Lung (tissue), 12 donors: ENCODE results near the gene RDH14. TPM values are rescaled to one million over a fixed set of nuclear protein-coding genes. Genes with fewer than 3 reads are reported as not detected.

ENCODE experiments used
- ATAC-seq: fragments of 200-7000 bp; cut with Tn5 transposase; one replicate; pipeline ENCODE4 v1.9.1; 2020; ENCODE audit warnings: moderate number of reproducible peaks; ENCODE audit not compliant: insufficient read depth, low FRiP score
- DNase-seq, 3 donors: peaks; one replicate each; pipeline ENCODE4 v3.0.0-alpha.2; 2013 to 2017
- H3K27ac ChIP-seq, 2 donors: one replicate each; pipeline ENCODE4 v1.5.1; 2013; ENCODE audit warnings: mild to moderate bottlenecking in 2 of 2, moderate library complexity in 2 of 2, control low read depth in 1 of 2, inconsistent platforms in 1 of 2, low read depth in 1 of 2, low read length in 1 of 2
- H3K27me3 ChIP-seq, 3 donors: one replicate each; pipeline ENCODE4 v1.5.1; 2013; ENCODE audit warnings: low read length in 2 of 3; ENCODE audit not compliant: control insufficient read depth in 3 of 3, insufficient read depth in 3 of 3
- H3K36me3 ChIP-seq, 4 donors: one replicate each; pipeline ENCODE4 v1.5.1; 2013; ENCODE audit warnings: low read length in 4 of 4, mild to moderate bottlenecking in 1 of 4, moderate library complexity in 1 of 4; ENCODE audit not compliant: control insufficient read depth in 4 of 4, insufficient read depth in 4 of 4
- H3K4me1 ChIP-seq, 5 donors: one replicate each; pipeline ENCODE4 v1.5.1; 2013; ENCODE audit warnings: low read length in 5 of 5, mild to moderate bottlenecking in 2 of 5, moderate library complexity in 1 of 5; ENCODE audit not compliant: control insufficient read depth in 5 of 5, insufficient read depth in 5 of 5
- H3K4me3 ChIP-seq: one replicate; pipeline ENCODE4 v1.5.1; 2013; ENCODE audit warnings: mild to moderate bottlenecking, control low read depth, moderate library complexity
- H3K9ac ChIP-seq, 2 donors: one replicate each; pipeline ENCODE4 v1.5.1; 2013; ENCODE audit warnings: low read length in 2 of 2, control low read depth in 1 of 2; ENCODE audit not compliant: insufficient read depth in 1 of 2
- H3K9me3 ChIP-seq, 4 donors: one replicate each; pipeline ENCODE4 v1.5.1; 2013; ENCODE audit warnings: low read length in 3 of 4, mild to moderate bottlenecking in 1 of 4, moderate library complexity in 1 of 4; ENCODE audit not compliant: control insufficient read depth in 4 of 4, insufficient read depth in 3 of 4
- CTCF ChIP-seq: IDR thresholded peaks from 2 replicates; pipeline ENCODE4 v1.5.1; 2012; ENCODE audit warnings: mild to moderate bottlenecking; ENCODE audit errors: control extremely low read depth, extremely low read depth
- WGBS, 2 donors: extraction: QIAGEN DNeasy Blood & Tissue Kit; methylation state at CpG; one replicate each; pipeline ENCODE4 v1.1.7; 2013; 5-methylcytosine and 5-hydroxymethylcytosine counted together
- polyA plus RNA-seq, 2 donors: library from polyadenylated mRNA; stranded (reverse); fragments of 200-250 nt; gene quantifications; one replicate each; pipeline ENCODE4 v1.2.1, GENCODE V29; 2013
- total RNA-seq, 2 donors: library from RNA; depleted of rRNA in 1 of 2; stranded (reverse); fragments of >200 nt in 1 of 2; gene quantifications; one replicate each; pipeline ENCODE4 v1.2.1, GENCODE V29; 2014 to 2021
- donor health status: control.
- donor health status: control.
- donor health status: Bipolar disorder and iron deficiency.
- donor health status: healthy.
- donor health status: DM: yes; HTN: yes; CAD: no.

Gene RDH14
- total and polyA plus RNA-seq, 4 donors = 15.6 to 26.9 (median 19.4) TPM

DNA sequence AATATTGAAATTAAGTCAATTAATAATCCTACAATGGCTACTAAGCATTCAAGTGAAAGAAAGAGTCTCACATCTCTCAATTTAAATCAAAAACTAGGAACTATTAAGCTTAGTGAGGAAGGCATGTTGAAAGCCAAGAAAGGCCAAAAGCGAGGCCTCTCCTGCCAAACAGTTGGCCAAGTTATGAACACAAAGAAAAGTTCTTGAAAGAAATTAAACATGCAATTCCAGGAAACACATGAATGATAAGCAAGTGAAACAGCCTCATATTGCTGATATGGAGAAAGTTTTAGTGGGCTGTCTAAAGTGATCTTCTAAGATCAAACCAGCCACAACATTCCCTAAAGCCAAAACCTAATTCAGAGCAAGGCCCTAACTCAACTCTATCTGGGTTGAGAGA lies 11.8 kb downstream of the RDH14 start:
- WGBS, 2 donors = 51 to 84% methylated on average over 1 of the region's 1 CpG
- Histone ChIP-seq H3K9ac (no peak overlapping the region), H3K4me1 (peaks cover 0 to 18% (median 13%) of the 10 kb centered on the region in 5 donors), H3K27me3 (no peaks in the 10 kb centered on the region), H3K4me3 (no peak overlapping the region), H3K36me3 (peaks cover 0 to 8% (median under 1%) of the 10 kb centered on the region in 4 donors), H3K27ac (no peak overlapping the region), H3K9me3 (no peaks in the 10 kb centered on the region)
- peak in 1 of 3 donors; percentile 50 for DNase-seq
- no peak for ATAC-seq
- no peak for TF ChIP-seq CTCF

DNA sequence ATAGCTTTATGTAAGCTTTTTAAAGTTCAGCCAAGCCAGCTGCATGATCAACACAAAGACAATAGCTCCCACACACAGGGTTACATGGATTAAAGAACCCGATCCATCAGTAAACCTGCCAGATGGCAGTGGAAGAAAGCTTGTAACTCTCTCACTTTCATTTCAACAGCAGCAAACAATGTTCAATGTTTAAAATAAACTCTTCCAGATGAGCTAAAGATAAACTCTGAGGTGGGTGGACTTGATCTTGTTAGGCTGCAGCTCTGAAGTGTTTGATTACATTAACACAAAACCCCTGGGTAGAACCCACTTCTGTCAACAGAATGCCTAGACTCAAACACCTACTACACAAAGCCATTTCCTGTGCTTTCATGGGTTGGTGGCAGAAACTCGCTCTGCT lies 13.9 kb downstream of the RDH14 start:
- Histone ChIP-seq H3K4me3 (no peak overlapping the region), H3K27ac (no peak overlapping the region), H3K27me3 (no peaks in the 10 kb centered on the region), H3K9ac (no peak overlapping the region), H3K36me3 (peaks cover 0 to 4% (median 0%) of the 10 kb centered on the region in 4 donors), H3K4me1 (peaks cover 0 to 18% (median 12%) of the 10 kb centered on the region in 5 donors), H3K9me3 (no peaks in the 10 kb centered on the region)
- no peak for TF ChIP-seq CTCF
- WGBS, 2 donors = 32 to 61% methylated on average over 2 of the region's 2 CpGs
- ATAC-seq = no peak
- DNase-seq = peak in 2 of 3 donors; percentile 51 to 58

GRCh38 chr2:18545384-18545783 lies 15.1 kb downstream of the RDH14 start:
- ATAC-seq = no peak
- no peak overlapping the region for H3K27ac ChIP-seq
- no peak overlapping the region for H3K9ac ChIP-seq
- H3K4me1 ChIP-seq = peaks cover 0 to 18% (median 12%) of the 10 kb centered on the region in 5 donors
- H3K27me3 ChIP-seq = no peaks in the 10 kb centered on the region
- no peak for TF ChIP-seq CTCF
- 90 to 94% methylated on average over 4 of the region's 4 CpGs for WGBS, 2 donors
- DNase-seq = no peak
- peaks cover 0 to 2% (median 0%) of the 10 kb centered on the region in 4 donors for H3K36me3 ChIP-seq
- no peak overlapping the region for H3K4me3 ChIP-seq
- H3K9me3 ChIP-seq = no peaks in the 10 kb centered on the region

DNA sequence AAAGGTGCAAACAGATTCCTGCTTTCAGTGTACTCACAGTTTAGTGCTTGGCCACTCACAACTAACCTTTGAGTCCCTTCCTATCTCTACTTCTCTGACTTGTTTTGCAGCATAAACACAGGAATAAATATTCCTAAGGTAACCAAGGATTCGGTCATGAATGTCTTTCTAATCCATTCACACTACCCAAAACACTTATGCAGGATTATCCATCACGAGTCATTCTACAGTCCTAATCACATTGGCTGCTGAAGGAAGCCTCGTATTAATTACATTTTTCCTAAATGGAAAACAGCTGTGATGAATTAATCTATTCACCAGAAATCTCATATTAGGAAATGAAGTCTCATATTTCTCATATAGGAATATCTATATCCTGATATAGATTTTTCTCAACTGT lies 16.3 kb downstream of the RDH14 start:
- no peaks in the 10 kb centered on the region for H3K9me3 ChIP-seq
- no peak overlapping the region for H3K27ac ChIP-seq
- no peak for ATAC-seq
- peaks cover 0 to 18% (median 12%) of the 10 kb centered on the region in 5 donors for H3K4me1 ChIP-seq
- no peak overlapping the region for H3K4me3 ChIP-seq
- no peak overlapping the region for H3K9ac ChIP-seq
- no peak for TF ChIP-seq CTCF
- DNase-seq = no peak
- no peaks in the 10 kb centered on the region for H3K27me3 ChIP-seq
- H3K36me3 ChIP-seq = no peaks in the 10 kb centered on the region
- WGBS, 2 donors = 88 to 93% methylated on average over 3 of the region's 3 CpGs
